Tibial nerve (tissue), 4 donors: ENCODE results near the gene POPDC3. TPM values are rescaled to one million over a fixed set of nuclear protein-coding genes. Genes with fewer than 3 reads are reported as not detected.

ENCODE experiments used
- DNase-seq, 2 donors: peaks; one replicate each; pipeline ENCODE4 v3.0.0-alpha.2; 2019; ENCODE audit warnings: low spot score in 2 of 2
- H3K27ac ChIP-seq, 4 donors: fragments of 200-600 bp; sonication (generic) in 3 of 4; one replicate each; pipeline ENCODE4 v1.5.1; 2017 to 2019; ENCODE audit warnings: mild to moderate bottlenecking in 1 of 4
- H3K27me3 ChIP-seq, 2 donors: fragments of 200-600 bp; sonication (generic) in 1 of 2; one replicate each; pipeline versions ENCODE4 v1.5.1 to v1.6.0; 2017 to 2019
- H3K36me3 ChIP-seq, 3 donors: fragments of 200-600 bp; sonication (generic); one replicate each; pipeline ENCODE4 v1.5.1; 2018 to 2019
- H3K4me1 ChIP-seq, 4 donors: fragments of 200-600 bp; sonication (generic) in 3 of 4; one replicate each; pipeline ENCODE4 v1.5.1; 2017 to 2019
- H3K4me3 ChIP-seq, 4 donors: fragments of 200-600 bp; sonication (generic) in 3 of 4; one replicate each; pipeline ENCODE4 v1.5.1; 2017 to 2019; ENCODE audit warnings: mild to moderate bottlenecking in 1 of 4, moderate library complexity in 1 of 4
- H3K9me3 ChIP-seq, 4 donors: fragments of 200-600 bp; sonication (generic) in 3 of 4; one replicate each; pipeline ENCODE4 v1.5.1; 2017 to 2019
- CTCF ChIP-seq, 5 experiments: fragments of 200-600 bp in 3 of 5; fragments of 450-650 bp in 2 of 5; sonication (generic) in 3 of 5; IDR thresholded peaks; one replicate each; pipeline ENCODE4 v1.5.1; 2016 to 2019; ENCODE audit warnings: antibody characterized with exemption in 5 of 5, mild to moderate bottlenecking in 3 of 5, moderate library complexity in 2 of 5
- EP300 ChIP-seq, 2 donors: sonication (generic); formaldehyde crosslinking; IDR thresholded peaks; one replicate each; pipeline ENCODE4 v1.6.1; 2017; ENCODE audit warnings: antibody characterized with exemption in 2 of 2, mild to moderate bottlenecking in 1 of 2
- POLR2A ChIP-seq, 2 donors: fragments of 450-650 bp; IDR thresholded peaks; one replicate each; pipeline ENCODE4 v1.6.1; 2017; ENCODE audit warnings: antibody characterized with exemption in 2 of 2, mild to moderate bottlenecking in 2 of 2, moderate library complexity in 2 of 2
- WGBS, 2 donors: methylation state at CpG; one replicate each; pipeline ENCODE4 v1.1.5; 2018; 5-methylcytosine and 5-hydroxymethylcytosine counted together
- total RNA-seq, 4 donors: library from RNA; depleted of rRNA; stranded (reverse); fragments of >200 nt; gene quantifications; one replicate each; pipeline ENCODE4 v1.1.0, GENCODE V29; 2016

POPDC3 gene
- total RNA-seq, 4 donors from 2014 or later: 1.8 to 6.7 (median 2.6) TPM

- Histone ChIP-seq H3K4me1 (no peaks in the 10 kb centered on the region), H3K4me3 (no peak overlapping the region), H3K27me3 (no peaks in the 10 kb centered on the region), H3K9me3 (no peaks in the 10 kb centered on the region), H3K36me3 (peaks cover 0 to 9% (median 0%) of the 10 kb centered on the region in 3 donors), H3K27ac (no peak overlapping the region)
- WGBS, 2 donors: 73 to 76% methylated on average over 5 of the region's 5 CpGs
- DNase-seq: no peak
- TF ChIP-seq EP300 (IDR thresholded peaks at IDR 0.05) (no peak), POLR2A (IDR thresholded peaks at IDR 0.05) (no peak), CTCF (IDR thresholded peaks at IDR 0.05) (no peak)
These were observed 63.7 kb downstream of the POPDC3 start for GRCh38 chr6:105116150-105116549.

- Histone ChIP-seq H3K27me3 (no peaks in the 10 kb centered on the region), H3K9me3 (no peaks in the 10 kb centered on the region), H3K4me3 (no peak overlapping the region), H3K4me1 (no peaks in the 10 kb centered on the region), H3K27ac (no peak overlapping the region), H3K36me3 (peaks cover 0 to 9% (median 0%) of the 10 kb centered on the region in 3 donors)
- 73 to 78% methylated on average over 6 of the region's 6 CpGs for WGBS, 2 donors
- DNase-seq: no peak
- no peak for TF ChIP-seq CTCF (IDR thresholded peaks at IDR 0.05)
- TF ChIP-seq EP300 (IDR thresholded peaks at IDR 0.05): no peak
- TF ChIP-seq POLR2A (IDR thresholded peaks at IDR 0.05): no peak
These were observed 66.4 kb downstream of the POPDC3 start for GRCh38 chr6:105113422-105113821.

- no peak for DNase-seq
- no peak overlapping the region for H3K27ac ChIP-seq
- TF ChIP-seq EP300 (IDR thresholded peaks at IDR 0.05) (no peak), CTCF (IDR thresholded peaks at IDR 0.05) (no peak), POLR2A (IDR thresholded peaks at IDR 0.05) (no peak)
- no peaks in the 10 kb centered on the region for H3K27me3 ChIP-seq
- no peak overlapping the region for H3K4me3 ChIP-seq
- no peaks in the 10 kb centered on the region for H3K4me1 ChIP-seq
- H3K9me3 ChIP-seq: no peaks in the 10 kb centered on the region
- H3K36me3 ChIP-seq: peaks cover 0 to 9% (median 0%) of the 10 kb centered on the region in 3 donors
- 80 to 86% methylated on average over 1 of the region's 1 CpG for WGBS, 2 donors
These were observed 67.2 kb downstream of the POPDC3 start for GRCh38 chr6:105112577-105112976.

GRCh38 chr6:105111871-105112270 lies 67.9 kb downstream of the POPDC3 start:
- TF ChIP-seq POLR2A (IDR thresholded peaks at IDR 0.05) (no peak), CTCF (IDR thresholded peaks at IDR 0.05) (no peak), EP300 (IDR thresholded peaks at IDR 0.05) (no peak)
- no peak for DNase-seq
- no peak overlapping the region for H3K4me3 ChIP-seq
- no peaks in the 10 kb centered on the region for H3K4me1 ChIP-seq
- 92 to 96% methylated on average over 2 of the region's 2 CpGs for WGBS, 2 donors
- H3K9me3 ChIP-seq: no peaks in the 10 kb centered on the region
- H3K36me3 ChIP-seq: peaks cover 0 to 4% (median 0%) of the 10 kb centered on the region in 3 donors
- no peaks in the 10 kb centered on the region for H3K27me3 ChIP-seq
- H3K27ac ChIP-seq: no peak overlapping the region

GRCh38 chr6:105111105-105111504 lies 68.7 kb downstream of the POPDC3 start:
- Histone ChIP-seq H3K27me3 (no peaks in the 10 kb centered on the region), H3K4me1 (no peaks in the 10 kb centered on the region), H3K36me3 (peaks cover 0 to 4% (median 0%) of the 10 kb centered on the region in 3 donors), H3K27ac (no peak overlapping the region), H3K4me3 (no peak overlapping the region), H3K9me3 (no peaks in the 10 kb centered on the region)
- 84 to 87% methylated on average over 3 of the region's 3 CpGs for WGBS, 2 donors
- DNase-seq: no peak
- TF ChIP-seq POLR2A (IDR thresholded peaks at IDR 0.05) (no peak), EP300 (IDR thresholded peaks at IDR 0.05) (no peak), CTCF (IDR thresholded peaks at IDR 0.05) (no peak)
